Measurements from ENCODE around the gene SLC24A3. TPM values are rescaled to one million over a fixed set of nuclear protein-coding genes. Genes with fewer than 3 reads are reported as not detected.

SLC24A3 gene
- total RNA-seq, 1 donor from 2014 or later: 13.1 TPM

DNA sequence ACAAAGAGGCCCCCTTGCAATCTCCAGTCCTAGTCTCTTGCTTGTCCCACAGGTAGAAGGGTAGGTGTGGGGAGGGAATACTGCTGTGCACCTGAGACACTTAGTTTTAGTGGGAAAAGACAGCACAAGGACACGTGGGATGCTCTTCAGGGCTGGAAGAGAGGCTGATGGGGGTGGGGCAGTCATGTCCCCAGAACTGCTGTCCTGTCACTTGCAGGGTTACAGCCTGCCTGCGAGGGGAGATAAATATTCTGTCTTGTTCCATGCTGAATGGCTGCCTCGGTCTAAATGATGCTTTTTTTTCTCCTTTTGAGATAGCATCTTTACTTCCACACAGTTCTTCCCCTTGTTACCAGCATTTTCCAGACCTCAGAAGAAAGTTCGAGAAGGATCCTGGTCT is 106.2 kb downstream of the SLC24A3 start:
- Histone ChIP-seq H3K36me3 (no peaks in the 10 kb centered on the region), H3K27me3 (no peaks in the 10 kb centered on the region), H3K9me3 (no peaks in the 10 kb centered on the region), H3K27ac (no peak overlapping the region), H3K4me1 (no peaks in the 10 kb centered on the region), H3K4me3 (no peak overlapping the region)
- TF ChIP-seq CTCF (IDR thresholded peaks at IDR 0.05): no peak
- intact Hi-C loops (cut with DNase I): no loop called here
- DNase-seq (no peak), ATAC-seq (no peak)

DNA sequence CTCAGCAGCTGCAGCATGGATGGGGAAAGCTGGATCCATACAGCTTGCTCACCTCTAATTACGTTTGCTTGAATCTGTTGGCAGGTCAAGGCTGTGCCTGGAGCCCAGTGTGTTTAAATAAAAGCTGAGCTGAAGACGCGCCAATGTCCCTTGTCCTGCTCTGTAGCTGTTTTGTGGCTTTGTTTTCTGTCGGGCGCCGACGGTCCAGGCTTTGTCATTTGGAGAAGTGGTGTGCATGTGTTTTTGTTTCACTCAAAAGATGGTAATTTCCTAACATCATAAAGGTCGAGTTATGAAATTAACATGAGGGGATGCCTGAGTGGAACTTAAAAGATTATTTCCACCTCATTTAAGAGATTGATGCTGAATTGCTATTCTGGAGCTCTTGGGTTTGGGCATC is 107.6 kb downstream of the SLC24A3 start:
- no peaks in the 10 kb centered on the region for H3K4me1 ChIP-seq
- DNase-seq: no peak

GRCh38 chr20:19321176-19321575 is 108.7 kb downstream of the SLC24A3 start:
- intact Hi-C loops (cut with DNase I): no loop called here
- DNase-seq (no peak), ATAC-seq (no peak)
- Histone ChIP-seq H3K27me3 (no peaks in the 10 kb centered on the region), H3K36me3 (no peaks in the 10 kb centered on the region), H3K4me1 (no peaks in the 10 kb centered on the region), H3K27ac (no peak overlapping the region), H3K4me3 (no peak overlapping the region), H3K9me3 (no peaks in the 10 kb centered on the region)
- no peak for TF ChIP-seq CTCF (IDR thresholded peaks at IDR 0.05)

More for the DNA sequence above, 107.6 kb downstream of the SLC24A3 start:
- no peak overlapping the region for H3K27ac ChIP-seq
- intact Hi-C loops (cut with DNase I): no loop called here
- H3K9me3 ChIP-seq: no peaks in the 10 kb centered on the region
- ATAC-seq: no peak
- no peaks in the 10 kb centered on the region for H3K36me3 ChIP-seq
- H3K4me3 ChIP-seq: no peak overlapping the region
- no peak for TF ChIP-seq CTCF (IDR thresholded peaks at IDR 0.05)
- H3K27me3 ChIP-seq: no peaks in the 10 kb centered on the region

GRCh38 chr20:19322061-19322985 is 109.9 kb downstream of the SLC24A3 start:
- no peak overlapping the region for H3K27ac ChIP-seq
- no peaks in the 10 kb centered on the region for H3K4me1 ChIP-seq
- no peaks in the 10 kb centered on the region for H3K36me3 ChIP-seq
- H3K27me3 ChIP-seq: no peaks in the 10 kb centered on the region
- TF ChIP-seq CTCF (IDR thresholded peaks at IDR 0.05): no peak
- no peak for DNase-seq
- H3K9me3 ChIP-seq: no peaks in the 10 kb centered on the region
- no peak overlapping the region for H3K4me3 ChIP-seq
- intact Hi-C loops (cut with DNase I): no loop called here
- no peak for ATAC-seq

- peaks cover 4% of the 10 kb centered on the region for H3K4me1 ChIP-seq
- ATAC-seq (peak; percentile 61), DNase-seq (no peak)
- no peak overlapping the region for H3K4me3 ChIP-seq
- no peaks in the 10 kb centered on the region for H3K27me3 ChIP-seq
- no peak for TF ChIP-seq CTCF (IDR thresholded peaks at IDR 0.05)
- intact Hi-C loops (cut with DNase I): no loop called here
- H3K9me3 ChIP-seq: no peaks in the 10 kb centered on the region
- no peaks in the 10 kb centered on the region for H3K36me3 ChIP-seq
- H3K27ac ChIP-seq: no peak overlapping the region
These were observed 115.0 kb downstream of the SLC24A3 start for GRCh38 chr20:19327401-19327800.

Measured in upper lobe of right lung (tissue), 1 donor.